ENCODE measurements around the gene C17orf75. TPM values are rescaled to one million over a fixed set of nuclear protein-coding genes. Genes with fewer than 3 reads are reported as not detected.

C17orf75 gene
- total RNA-seq, 1 experiment from 2014 or later = 26.9 TPM

DNA sequence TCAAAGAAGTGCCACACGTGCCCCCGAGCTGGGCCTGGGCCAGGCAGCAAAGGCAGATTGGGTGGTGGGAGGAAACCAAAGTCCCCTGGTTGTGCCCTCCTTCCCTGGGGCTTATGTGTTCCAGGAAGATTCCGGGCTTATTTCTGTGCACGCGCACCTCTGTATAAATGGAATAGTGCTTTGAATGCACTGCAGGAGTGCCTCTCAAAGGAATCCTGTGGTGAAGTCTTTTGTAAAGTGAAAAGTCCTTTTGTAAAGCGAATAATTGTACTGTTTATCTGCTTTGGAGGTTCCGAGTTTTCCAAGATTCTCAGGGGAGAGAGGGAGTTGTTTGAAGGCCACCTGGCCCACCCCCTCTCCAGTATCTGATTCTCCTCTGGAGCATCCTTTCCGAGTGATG lies 26.8 kb downstream of the C17orf75 start:
- H3K27ac ChIP-seq (ENCODE audit: low read depth, low read length, poor library complexity, severe bottlenecking) = no peak overlapping the region
- H3K9me3 ChIP-seq (ENCODE audit: low read depth, low read length, poor library complexity, severe bottlenecking) = no peaks in the 10 kb centered on the region
- TF ChIP-seq EZH2 (IDR thresholded peaks at IDR 0.05; ENCODE audit: borderline replicate concordance, low read depth, low read length, poor library complexity, severe bottlenecking) = no peak
- TF ChIP-seq, protein P1, sequence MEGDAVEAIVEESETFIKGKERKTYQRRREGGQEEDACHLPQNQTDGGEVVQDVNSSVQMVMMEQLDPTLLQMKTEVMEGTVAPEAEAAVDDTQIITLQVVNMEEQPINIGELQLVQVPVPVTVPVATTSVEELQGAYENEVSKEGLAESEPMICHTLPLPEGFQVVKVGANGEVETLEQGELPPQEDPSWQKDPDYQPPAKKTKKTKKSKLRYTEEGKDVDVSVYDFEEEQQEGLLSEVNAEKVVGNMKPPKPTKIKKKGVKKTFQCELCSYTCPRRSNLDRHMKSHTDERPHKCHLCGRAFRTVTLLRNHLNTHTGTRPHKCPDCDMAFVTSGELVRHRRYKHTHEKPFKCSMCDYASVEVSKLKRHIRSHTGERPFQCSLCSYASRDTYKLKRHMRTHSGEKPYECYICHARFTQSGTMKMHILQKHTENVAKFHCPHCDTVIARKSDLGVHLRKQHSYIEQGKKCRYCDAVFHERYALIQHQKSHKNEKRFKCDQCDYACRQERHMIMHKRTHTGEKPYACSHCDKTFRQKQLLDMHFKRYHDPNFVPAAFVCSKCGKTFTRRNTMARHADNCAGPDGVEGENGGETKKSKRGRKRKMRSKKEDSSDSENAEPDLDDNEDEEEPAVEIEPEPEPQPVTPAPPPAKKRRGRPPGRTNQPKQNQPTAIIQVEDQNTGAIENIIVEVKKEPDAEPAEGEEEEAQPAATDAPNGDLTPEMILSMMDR (conservative IDR thresholded peaks at IDR 0.05; ENCODE audit: low read depth, low read length) = no peak
- no peaks in the 10 kb centered on the region for H3K36me3 ChIP-seq (ENCODE audit: insufficient read depth, low read length, poor library complexity, severe bottlenecking)
- no peak overlapping the region for H3K4me3 ChIP-seq (ENCODE audit: low read depth, low read length, poor library complexity, severe bottlenecking)
- CTCF ChIA-PET = no interaction called here
- no peaks in the 10 kb centered on the region for H3K27me3 ChIP-seq (replicated peaks; ENCODE audit: insufficient read depth, low read depth, low read length, poor library complexity)
- POLR2A ChIA-PET (ENCODE audit: low non-redundant PET) = interaction anchor here (0.6 kb wide), 1 partner anchor 34 kb away, joined by 4 read pairs; no protein-coding TSS in a partner anchor
- H3K4me1 ChIP-seq (ENCODE audit: insufficient read depth, low read length, poor library complexity, severe bottlenecking) = peaks cover 7% of the 10 kb centered on the region
- intact Hi-C loops (cut with micrococcal nuclease; ENCODE audit: unreplicated experiment) = no loop called here
- BruUV-seq (replicated peaks) = no TSS peak
- DNase-seq (ENCODE audit: low spot score) = no peak

DNA sequence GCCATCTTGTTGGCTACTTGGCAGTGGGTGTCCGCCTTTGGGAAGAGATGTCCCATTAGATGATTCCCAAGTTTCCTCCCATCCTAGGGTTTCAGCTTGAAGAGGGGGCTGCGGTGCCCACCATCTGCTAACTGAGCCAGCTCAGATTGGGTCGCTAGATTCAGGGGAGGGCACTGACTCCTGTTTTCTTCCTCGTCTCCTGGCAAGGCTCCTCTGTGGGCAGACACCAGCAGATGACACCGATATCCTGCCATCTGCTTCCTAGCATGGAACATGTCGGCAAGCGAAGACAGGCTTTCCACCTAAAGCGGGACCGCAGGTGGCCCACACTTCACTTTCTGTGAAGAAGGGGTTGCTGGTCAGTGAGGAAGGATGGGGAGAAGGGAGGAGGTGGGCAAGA lies 27.3 kb downstream of the C17orf75 start:
- intact Hi-C loops (cut with micrococcal nuclease; ENCODE audit: unreplicated experiment) = no loop called here
- Histone ChIP-seq H3K4me3 (ENCODE audit: low read depth, low read length, poor library complexity, severe bottlenecking) (no peak overlapping the region), H3K27me3 (replicated peaks; ENCODE audit: insufficient read depth, low read depth, low read length, poor library complexity) (no peaks in the 10 kb centered on the region), H3K9me3 (ENCODE audit: low read depth, low read length, poor library complexity, severe bottlenecking) (no peaks in the 10 kb centered on the region), H3K27ac (ENCODE audit: low read depth, low read length, poor library complexity, severe bottlenecking) (no peak overlapping the region), H3K4me1 (ENCODE audit: insufficient read depth, low read length, poor library complexity, severe bottlenecking) (peaks cover 7% of the 10 kb centered on the region), H3K36me3 (ENCODE audit: insufficient read depth, low read length, poor library complexity, severe bottlenecking) (no peaks in the 10 kb centered on the region)
- no TSS peak for BruUV-seq (replicated peaks)
- CTCF ChIA-PET = no interaction called here
- POLR2A ChIA-PET (ENCODE audit: low non-redundant PET) = no interaction called here
- TF ChIP-seq, protein P1 (conservative IDR thresholded peaks at IDR 0.05; ENCODE audit: low read depth, low read length) = no peak
- no peak for TF ChIP-seq EZH2 (IDR thresholded peaks at IDR 0.05; ENCODE audit: borderline replicate concordance, low read depth, low read length, poor library complexity, severe bottlenecking)
- DNase-seq (ENCODE audit: low spot score) = no peak

DNA sequence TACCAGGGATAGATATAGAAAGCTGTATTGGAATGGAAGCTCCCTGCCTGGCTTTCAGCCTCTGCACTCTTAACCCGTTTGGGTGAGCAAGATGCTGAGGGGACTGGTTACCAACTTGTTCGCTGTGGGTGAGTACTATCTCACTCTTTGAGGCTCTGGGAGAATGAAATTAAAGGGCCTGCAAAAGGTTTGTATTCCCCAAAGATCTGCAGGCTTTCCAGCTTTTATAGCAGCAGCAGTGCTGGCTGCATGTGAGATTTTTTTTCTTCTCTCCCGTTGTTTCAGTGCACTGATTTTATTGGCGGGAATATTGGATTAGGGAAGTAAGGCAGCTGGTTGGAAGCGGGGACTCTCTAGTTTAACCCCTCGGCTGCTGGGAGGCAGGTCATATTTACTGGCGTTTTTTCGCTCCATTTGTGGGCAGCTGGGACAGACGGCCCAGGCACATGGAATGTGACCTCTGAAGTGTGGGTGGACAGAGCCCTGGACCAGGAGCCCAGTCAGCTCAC lies 30.9 kb downstream of the C17orf75 start:
- no peaks in the 10 kb centered on the region for H3K27me3 ChIP-seq (replicated peaks; ENCODE audit: insufficient read depth, low read depth, low read length, poor library complexity)
- peak; percentile 49 for DNase-seq (ENCODE audit: low spot score)
- no TSS peak for BruUV-seq (replicated peaks)
- no peaks in the 10 kb centered on the region for H3K9me3 ChIP-seq (ENCODE audit: low read depth, low read length, poor library complexity, severe bottlenecking)
- H3K4me3 ChIP-seq (ENCODE audit: low read depth, low read length, poor library complexity, severe bottlenecking) = no peak overlapping the region
- H3K36me3 ChIP-seq (ENCODE audit: insufficient read depth, low read length, poor library complexity, severe bottlenecking) = no peaks in the 10 kb centered on the region
- no peak for TF ChIP-seq EZH2 (IDR thresholded peaks at IDR 0.05; ENCODE audit: borderline replicate concordance, low read depth, low read length, poor library complexity, severe bottlenecking)
- TF ChIP-seq, protein P1 (conservative IDR thresholded peaks at IDR 0.05; ENCODE audit: low read depth, low read length) = no peak
- intact Hi-C loops (cut with micrococcal nuclease; ENCODE audit: unreplicated experiment) = no loop called here
- ChIA-PET CTCF (no interaction called here), POLR2A (ENCODE audit: low non-redundant PET) (no interaction called here)
- H3K27ac ChIP-seq (ENCODE audit: low read depth, low read length, poor library complexity, severe bottlenecking) = no peak overlapping the region
- peaks cover 7% of the 10 kb centered on the region for H3K4me1 ChIP-seq (ENCODE audit: insufficient read depth, low read length, poor library complexity, severe bottlenecking)
